Muscle layer of colon (tissue), 2 donors: Measurements from ENCODE around the gene SNX32.

ENCODE experiments used
- H3K27ac ChIP-seq: one replicate; pipeline ENCODE4 v1.7.0; 2013; ENCODE audit warnings: low read depth, mild to moderate bottlenecking, low read length, moderate library complexity
- H3K27me3 ChIP-seq, 2 donors: one replicate each; pipeline ENCODE4 v1.7.0; 2013; ENCODE audit warnings: low read length in 2 of 2, mild to moderate bottlenecking in 2 of 2; ENCODE audit not compliant: insufficient read depth in 2 of 2, control insufficient read depth in 1 of 2
- H3K36me3 ChIP-seq: one replicate; pipeline ENCODE4 v1.7.0; 2013; ENCODE audit warnings: mild to moderate bottlenecking, low read length; ENCODE audit not compliant: insufficient read depth
- H3K4me1 ChIP-seq: one replicate; pipeline ENCODE4 v1.7.0; 2013; ENCODE audit warnings: mild to moderate bottlenecking, low read length; ENCODE audit not compliant: insufficient read depth
- H3K4me3 ChIP-seq, 2 donors: one replicate each; pipeline ENCODE4 v1.7.0; 2013; ENCODE audit warnings: low read length in 2 of 2, low read depth in 1 of 2, mild to moderate bottlenecking in 1 of 2, moderate library complexity in 1 of 2
- H3K9ac ChIP-seq: one replicate; pipeline ENCODE4 v1.7.0; 2013; ENCODE audit warnings: low read length
- H3K9me3 ChIP-seq: one replicate; pipeline ENCODE4 v1.7.0; 2013; ENCODE audit warnings: mild to moderate bottlenecking, low read length
- donor health status: abdominal sarcoma.
- donor health status: Adenocarcinoma of cecum.

The SNX32 gene

DNA sequence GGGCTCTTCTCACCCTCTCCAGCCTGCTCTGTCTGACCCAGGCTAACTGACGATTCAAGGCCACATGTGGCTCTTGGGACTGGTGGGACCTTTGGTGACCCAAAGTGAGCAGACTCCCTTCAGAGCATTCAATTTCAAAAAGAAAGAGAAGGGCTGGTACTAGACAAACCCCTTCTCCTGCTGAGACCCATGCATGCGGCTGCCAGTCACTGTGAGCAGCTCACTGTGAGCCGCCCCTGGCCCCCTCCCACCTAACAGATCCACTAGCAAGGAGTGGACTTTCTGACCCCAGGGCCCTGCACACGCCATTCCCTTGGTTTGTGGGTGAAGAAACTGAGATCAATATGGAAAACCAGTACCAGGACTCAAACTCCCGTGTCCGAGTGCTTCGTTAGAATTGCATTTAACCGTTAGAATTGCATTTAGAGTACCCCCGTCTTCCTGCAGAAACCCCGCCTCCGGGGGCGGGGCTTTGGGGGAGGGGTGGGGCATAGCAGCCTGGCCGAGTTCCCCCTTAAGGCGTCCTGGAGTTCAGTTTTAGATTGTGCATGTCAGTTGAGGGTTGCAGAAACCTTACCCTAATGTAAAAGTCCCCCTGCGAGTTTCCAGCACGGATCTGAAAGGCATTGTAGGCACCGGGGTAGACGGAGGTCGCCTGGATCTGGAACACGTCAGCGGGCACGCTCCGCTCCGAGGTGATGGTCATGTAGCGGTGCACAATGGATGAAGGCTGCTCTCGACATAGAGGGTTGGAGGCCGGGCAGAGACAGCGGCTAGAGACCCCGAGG is 33.7 kb downstream of the SNX32 start:
- no peak overlapping the region for H3K9ac ChIP-seq
- no peaks in the 10 kb centered on the region for H3K27me3 ChIP-seq
- H3K9me3 ChIP-seq, result no peaks in the 10 kb centered on the region
- H3K4me1 ChIP-seq, result peaks cover 45% of the 10 kb centered on the region
- peaks cover 81% of the 10 kb centered on the region for H3K36me3 ChIP-seq
- no peak overlapping the region for H3K4me3 ChIP-seq
- peak overlapping the region; percentile 32 for H3K27ac ChIP-seq

DNA sequence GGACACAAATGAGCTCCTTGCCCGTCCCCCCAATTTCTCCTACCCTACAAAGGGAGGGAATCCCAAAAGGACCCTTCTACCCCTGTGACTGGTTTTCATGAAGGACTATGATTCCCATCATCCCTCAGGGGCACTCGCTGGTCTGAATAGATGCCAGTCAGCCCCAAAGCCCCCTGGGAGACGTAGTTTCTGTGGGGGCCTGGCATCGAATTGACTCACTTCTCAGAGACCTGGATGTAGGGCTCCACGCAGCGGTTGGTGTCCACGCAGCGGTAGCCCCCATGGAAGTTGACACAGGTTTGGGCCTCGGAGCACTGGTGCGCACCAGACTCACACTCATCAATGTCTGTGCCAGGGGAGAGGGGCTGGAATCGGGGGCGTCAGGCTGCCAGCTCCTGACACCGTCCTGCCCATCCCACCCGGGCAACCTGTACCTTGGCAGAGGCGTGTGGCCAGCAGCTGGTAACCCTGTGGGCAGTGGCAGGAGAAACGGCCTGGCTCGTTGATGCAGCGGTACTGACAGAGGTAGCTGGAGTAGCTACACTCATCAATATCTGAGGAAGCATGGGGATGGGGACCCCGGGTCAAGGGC is 34.4 kb downstream of the SNX32 start:
- Histone ChIP-seq H3K27me3 (no peaks in the 10 kb centered on the region), H3K36me3 (peaks cover 74% of the 10 kb centered on the region), H3K4me1 (peaks cover 39% of the 10 kb centered on the region), H3K4me3 (no peak overlapping the region), H3K9me3 (no peaks in the 10 kb centered on the region), H3K9ac (no peak overlapping the region), H3K27ac (peak overlapping the region; percentile 32)

DNA sequence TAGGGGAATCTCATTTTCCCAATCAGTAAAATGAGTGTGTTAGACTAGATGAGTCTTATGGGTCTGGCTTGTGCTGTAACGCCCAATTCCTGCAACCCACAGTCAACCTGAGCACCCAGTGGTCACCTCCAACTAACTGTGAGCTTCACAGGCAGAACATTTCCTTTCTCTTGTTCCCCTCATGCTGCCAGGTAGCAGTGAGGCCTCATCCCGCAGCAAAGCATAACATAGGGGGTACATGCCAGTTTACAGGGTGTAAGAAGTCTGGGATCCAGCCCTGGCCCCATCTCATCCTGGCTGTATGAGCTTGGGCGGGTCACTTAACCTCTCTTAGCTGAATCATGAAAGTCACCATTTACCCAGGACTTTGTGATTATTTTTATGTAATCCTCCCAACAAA is 35.1 kb downstream of the SNX32 start:
- no peaks in the 10 kb centered on the region for H3K27me3 ChIP-seq
- H3K9me3 ChIP-seq, result no peaks in the 10 kb centered on the region
- no peak overlapping the region for H3K4me3 ChIP-seq
- H3K36me3 ChIP-seq, result peaks cover 67% of the 10 kb centered on the region
- H3K27ac ChIP-seq, result no peak overlapping the region
- peaks cover 34% of the 10 kb centered on the region for H3K4me1 ChIP-seq
- no peak overlapping the region for H3K9ac ChIP-seq

DNA sequence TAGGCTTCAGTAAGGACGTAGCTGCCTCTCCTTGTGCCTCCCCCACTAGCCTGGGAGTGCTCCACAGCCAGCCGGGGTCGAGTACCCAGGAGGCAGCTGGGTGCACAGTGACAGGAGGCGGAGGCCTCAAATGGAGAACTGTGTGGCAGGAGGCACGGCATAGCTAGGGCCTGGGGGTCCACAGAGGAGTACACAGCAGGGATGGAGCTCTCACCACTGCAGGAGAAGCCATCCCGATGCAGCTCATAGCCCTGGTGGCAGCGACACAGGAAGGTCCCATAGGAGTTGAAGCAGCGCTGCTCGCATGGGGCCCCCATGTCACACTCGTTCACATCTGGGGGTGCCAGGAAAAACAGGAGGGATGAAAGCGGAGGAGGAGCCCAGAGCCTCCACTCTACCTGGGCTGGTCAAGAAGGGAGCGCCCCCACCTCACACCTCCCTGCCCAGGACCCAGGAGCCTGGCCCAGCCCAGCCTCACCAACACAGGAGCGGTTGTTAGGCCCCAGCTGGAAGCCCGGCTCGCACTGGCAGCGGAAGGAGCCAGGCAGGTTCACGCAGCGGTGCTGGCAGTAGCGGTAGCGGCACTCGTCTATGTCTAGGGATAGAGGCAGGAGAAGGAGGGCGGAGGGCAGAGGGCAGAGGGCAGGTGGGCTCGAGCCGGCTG is 36.0 kb downstream of the SNX32 start:
- Histone ChIP-seq H3K4me3 (no peak overlapping the region), H3K4me1 (peaks cover 31% of the 10 kb centered on the region), H3K9me3 (no peaks in the 10 kb centered on the region), H3K9ac (no peak overlapping the region), H3K27me3 (no peaks in the 10 kb centered on the region), H3K27ac (peak overlapping the region; percentile 9), H3K36me3 (peaks cover 58% of the 10 kb centered on the region)

DNA sequence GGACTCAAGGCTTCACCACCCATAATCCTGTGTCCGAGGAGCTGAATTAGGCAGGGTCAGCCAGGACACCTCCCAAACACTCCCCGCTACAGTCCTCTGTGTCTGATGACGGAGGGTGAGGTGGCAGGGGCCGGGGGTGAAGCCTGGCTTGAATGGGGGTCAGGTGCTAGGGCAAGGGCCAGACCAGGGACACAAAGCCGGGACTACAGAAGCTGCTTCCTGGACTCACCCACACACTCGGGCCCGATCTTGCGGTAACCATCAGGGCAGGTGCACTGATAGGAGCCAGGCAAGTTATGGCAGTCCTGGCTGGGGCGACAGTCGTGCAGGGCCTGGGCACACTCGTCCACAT is 36.5 kb downstream of the SNX32 start:
- Histone ChIP-seq H3K36me3 (peaks cover 53% of the 10 kb centered on the region), H3K9ac (peak overlapping the region; percentile 76), H3K9me3 (no peaks in the 10 kb centered on the region), H3K27ac (peak overlapping the region; percentile 9), H3K27me3 (no peaks in the 10 kb centered on the region), H3K4me1 (peaks cover 31% of the 10 kb centered on the region), H3K4me3 (no peak overlapping the region)

DNA sequence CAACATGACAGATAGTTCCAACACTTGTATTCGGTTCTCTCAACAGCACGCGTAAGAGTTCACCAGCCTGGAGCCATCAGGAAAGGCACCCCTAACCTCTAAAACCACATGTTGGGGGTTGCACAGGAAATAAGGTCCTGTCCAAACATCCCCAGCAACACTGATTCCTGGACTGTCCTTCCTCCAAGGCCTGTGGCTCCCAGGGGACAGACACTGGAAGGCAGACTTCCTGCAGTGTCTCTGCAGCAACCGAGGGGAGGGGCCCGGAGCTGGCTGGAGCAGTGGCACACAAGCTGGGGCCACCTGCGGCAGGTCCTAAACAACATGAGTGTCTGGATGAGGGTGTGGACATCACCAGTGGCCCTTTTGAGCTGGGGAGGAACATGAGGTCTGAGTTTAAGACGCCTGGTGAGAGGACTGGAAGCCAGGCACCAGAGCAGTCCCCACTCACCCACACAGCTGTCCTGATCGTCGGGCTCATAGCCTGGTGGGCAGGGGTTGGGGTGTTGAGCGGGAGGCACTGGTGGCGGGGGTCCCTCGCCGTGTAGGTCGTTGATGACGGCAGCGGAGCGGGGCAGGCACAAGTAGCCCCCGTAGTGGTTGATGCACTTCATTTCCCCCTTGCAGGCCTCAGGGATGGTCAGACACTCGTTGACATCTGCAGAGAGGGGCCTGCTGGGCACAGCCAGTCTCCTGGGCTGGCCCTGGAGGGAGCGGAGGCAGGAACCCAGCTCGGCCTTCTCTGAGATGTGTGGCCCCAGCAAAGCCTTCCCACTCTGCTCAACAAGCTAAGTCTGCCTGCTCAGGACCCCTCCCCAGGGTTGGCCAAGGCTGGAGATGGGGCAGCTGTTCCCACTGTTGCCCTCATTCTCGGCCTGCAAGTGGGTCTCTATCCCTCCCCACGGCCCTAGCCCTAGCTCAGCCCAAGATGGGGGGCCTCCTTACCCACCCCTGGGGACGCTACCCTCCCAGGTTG is 37.2 kb downstream of the SNX32 start:
- Histone ChIP-seq H3K9me3 (no peaks in the 10 kb centered on the region), H3K4me3 (peak overlapping the region; percentile 59 to 63), H3K9ac (peak overlapping the region; percentile 76), H3K27me3 (no peaks in the 10 kb centered on the region), H3K27ac (peak overlapping the region; percentile 79), H3K36me3 (peaks cover 46% of the 10 kb centered on the region), H3K4me1 (peaks cover 31% of the 10 kb centered on the region)

DNA sequence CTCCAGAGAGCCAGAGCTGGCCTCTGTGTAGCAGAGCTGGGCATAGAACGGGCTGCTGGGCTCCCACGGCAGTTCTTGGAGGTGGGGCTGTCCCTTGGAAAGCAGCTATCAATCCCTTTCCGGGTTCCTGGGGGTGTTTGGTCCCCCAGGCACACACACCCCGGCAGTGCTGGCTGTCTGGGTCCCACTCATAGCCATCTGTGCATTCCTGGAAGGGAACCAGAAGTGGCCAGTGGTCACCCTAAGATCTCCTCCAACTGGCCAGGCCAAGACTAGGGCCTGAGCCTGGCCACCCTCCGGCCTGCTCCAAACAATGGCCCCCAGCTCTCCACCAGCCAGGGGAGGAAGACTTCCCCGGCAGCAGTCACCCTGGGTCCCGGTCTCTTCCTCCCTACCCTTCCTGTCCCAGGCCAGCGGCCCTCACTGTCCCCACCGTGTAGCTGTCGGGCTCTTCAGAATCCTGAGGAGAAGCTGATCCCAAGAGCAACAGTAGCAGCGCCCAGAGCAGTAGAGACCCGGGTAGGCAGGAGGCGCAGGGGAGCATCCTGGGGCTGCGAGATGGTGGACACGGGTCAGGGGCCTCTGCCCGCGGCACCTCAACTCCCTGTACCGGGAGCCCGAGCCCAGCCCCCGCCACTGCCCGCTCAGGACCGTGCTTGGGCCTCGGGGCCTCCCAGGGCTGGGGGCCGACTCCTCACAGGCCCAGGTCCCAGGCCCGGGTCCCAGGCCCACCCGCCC is 38.2 kb downstream of the SNX32 start:
- Histone ChIP-seq H3K36me3 (peaks cover 37% of the 10 kb centered on the region), H3K4me3 (peak overlapping the region; percentile 59 to 63), H3K27me3 (no peaks in the 10 kb centered on the region), H3K4me1 (peaks cover 31% of the 10 kb centered on the region), H3K9me3 (no peaks in the 10 kb centered on the region), H3K9ac (peak overlapping the region; percentile 76), H3K27ac (peak overlapping the region; percentile 79)

DNA sequence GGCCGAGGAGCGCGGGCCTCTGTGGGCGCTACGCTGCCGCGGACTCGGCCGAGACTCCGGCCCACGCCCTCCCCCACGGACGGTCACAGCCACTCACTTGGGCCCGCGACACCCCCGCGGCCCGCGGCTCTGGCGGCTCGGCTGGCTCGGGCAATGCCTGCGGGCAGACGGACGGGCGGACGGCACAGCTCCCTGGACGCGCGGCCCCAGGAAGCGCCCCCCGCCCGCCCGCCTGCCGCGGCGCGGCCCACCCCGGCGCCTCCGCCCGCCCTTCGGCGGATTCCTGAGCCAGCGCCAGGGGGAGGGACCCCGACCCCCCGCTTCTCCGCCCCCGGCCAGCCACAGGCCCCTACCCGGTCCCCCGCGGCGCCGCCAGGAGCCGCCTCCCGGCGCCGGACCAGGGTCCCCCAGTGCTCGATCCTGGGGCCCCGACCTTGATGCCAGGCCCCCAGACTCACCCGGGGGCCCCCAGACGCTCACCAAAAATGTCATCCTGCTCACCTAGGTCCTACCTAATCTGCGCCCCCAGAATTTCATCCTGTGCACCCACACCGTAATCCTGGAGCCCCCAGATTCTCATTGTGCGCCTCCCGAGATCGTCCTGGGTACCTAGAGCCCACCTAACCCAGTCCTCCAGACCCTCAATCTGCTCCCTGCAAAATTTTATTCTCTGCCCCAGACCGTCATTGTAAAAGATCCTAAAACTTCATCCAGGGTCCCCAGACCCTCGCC is 39.0 kb downstream of the SNX32 start, which contains the start of gene EFEMP2:
TSS of gene EFEMP2 (minus strand) at position 215 of the 732 bp plus-strand sequence. CDS start 446 bp downstream, outside the sequence.
- Histone ChIP-seq H3K9me3 (no peaks in the 10 kb centered on the region), H3K27ac (peak within 1 kb of the TSS; percentile 79), H3K4me3 (peak within 1 kb of the TSS; percentile 59 to 76), H3K27me3 (no peaks in the 10 kb centered on the region), H3K36me3 (peaks cover 29% of the 10 kb centered on the region), H3K4me1 (peaks cover 24% of the 10 kb centered on the region), H3K9ac (peak within 1 kb of the TSS; percentile 76)

DNA sequence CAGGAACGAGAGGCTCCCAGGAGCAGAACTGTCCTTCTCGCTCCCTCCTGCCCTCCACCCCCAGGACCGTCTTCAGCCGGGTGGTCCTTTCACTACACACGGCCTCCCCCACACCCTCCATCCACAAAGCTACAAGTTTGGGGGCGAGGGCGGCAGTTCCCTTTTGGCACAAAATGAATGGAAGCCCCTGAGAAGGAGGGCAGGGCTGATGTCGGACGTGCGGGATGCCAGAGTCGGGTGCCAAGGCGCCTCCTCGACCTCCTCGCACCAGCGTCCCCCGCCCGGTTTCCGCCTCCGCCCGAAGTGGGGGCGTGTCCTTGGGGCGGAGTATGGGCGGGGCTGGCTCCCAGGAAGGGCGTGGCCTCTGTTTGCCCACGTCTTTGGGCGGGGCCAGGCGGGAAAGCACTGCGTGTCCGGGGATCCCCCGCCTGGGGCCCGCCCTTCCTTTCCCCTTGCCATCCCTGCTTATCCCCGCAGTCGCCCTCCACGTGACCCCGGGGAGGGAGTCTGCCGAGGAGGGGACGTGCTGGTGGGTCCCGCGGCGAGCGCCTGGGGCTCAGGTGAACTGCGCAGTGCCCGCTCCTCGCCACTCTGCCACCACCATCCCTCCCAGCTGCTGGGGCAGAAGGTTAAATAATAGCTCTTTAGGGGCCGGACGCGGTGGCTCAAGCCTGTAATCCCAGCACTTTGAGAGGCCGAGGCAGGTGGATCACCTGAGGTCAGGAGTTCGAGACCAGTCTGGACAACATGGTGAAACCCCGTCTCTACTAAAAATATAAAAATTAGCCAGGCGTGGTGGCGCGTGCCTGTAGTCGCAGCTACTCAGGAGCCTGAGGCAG is 39.8 kb downstream of the SNX32 start:
- Histone ChIP-seq H3K27me3 (no peaks in the 10 kb centered on the region), H3K4me1 (peaks cover 20% of the 10 kb centered on the region), H3K27ac (peak overlapping the region; percentile 56), H3K9ac (peak overlapping the region; percentile 46), H3K36me3 (peaks cover 24% of the 10 kb centered on the region), H3K4me3 (peak overlapping the region; percentile 59 to 76), H3K9me3 (no peaks in the 10 kb centered on the region)
